PC-3 (cell line): ENCODE results near the gene LYZL1.

Experiments used
- CTCF ChIP-seq: fragments of 300-600 bp; sonication (generic); conservative IDR thresholded peaks from 2 replicates; pipeline ENCODE4 v1.5.1; 2017; ENCODE audit warnings: antibody characterized with exemption, low read depth, mild to moderate bottlenecking, low read length
- EZH2 ChIP-seq: fragments of 300-600 bp; sonication (generic); IDR thresholded peaks from one replicate; pipeline ENCODE4 v1.6.1; 2017; ENCODE audit warnings: antibody characterized with exemption, mild to moderate bottlenecking, low read length; ENCODE audit not compliant: unreplicated experiment

DNA sequence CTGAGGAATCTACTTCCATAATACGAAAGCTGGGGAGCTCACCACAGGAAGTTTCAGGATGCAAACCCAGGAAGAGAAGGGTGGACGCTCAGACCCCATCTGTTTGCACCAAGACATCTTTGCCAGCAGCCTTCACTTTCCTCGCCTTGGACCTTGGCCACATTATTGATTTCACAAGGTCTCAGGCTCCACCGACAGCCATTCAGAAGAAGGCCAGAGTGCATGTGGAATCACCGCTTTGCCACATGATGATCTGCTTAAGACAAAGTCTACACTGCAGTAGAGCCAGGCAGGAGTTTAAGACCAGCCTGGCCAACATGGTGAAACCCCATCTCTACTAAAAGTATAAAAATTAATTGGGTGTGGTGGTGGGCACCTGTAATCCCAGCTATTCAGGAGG lies 60.0 kb downstream of the LYZL1 start:
- TF ChIP-seq CTCF (no peak), EZH2 (no peak)
